ENCODE results near the gene PRKAR1A. TPM values are rescaled to one million over a fixed set of nuclear protein-coding genes. Genes with fewer than 3 reads are reported as not detected.
"Not testable (repeated sequence)": the region's sequence is repeated elsewhere in the genome, so short reads cannot be mapped to it uniquely, and the experiment has no call there.

Gene PRKAR1A
- total and polyA plus RNA-seq, 2 donors: 183 to 326 TPM

- H3K4me3 ChIP-seq (ENCODE audit: low read depth, low read length): no peak overlapping the region
- H3K36me3 ChIP-seq (ENCODE audit: insufficient read depth): no peaks in the 10 kb centered on the region
- H3K4me1 ChIP-seq (ENCODE audit: insufficient read depth): no peaks in the 10 kb centered on the region
- 52% methylated on average over 7 of the region's 7 CpGs for WGBS
- no peak overlapping the region for H3K27ac ChIP-seq (ENCODE audit: low read depth)
- no peak for DNase-seq (ENCODE audit: extremely low spot score)
These were observed 13.5 kb upstream of the PRKAR1A start for GRCh38 chr17:68498479-68499326.

GRCh38 chr17:68499587-68499986 lies 12.6 kb upstream of the PRKAR1A start:
- Histone ChIP-seq H3K4me1 (ENCODE audit: insufficient read depth) (no peaks in the 10 kb centered on the region), H3K36me3 (ENCODE audit: insufficient read depth) (no peaks in the 10 kb centered on the region), H3K27ac (ENCODE audit: low read depth) (no peak overlapping the region), H3K4me3 (ENCODE audit: low read depth, low read length) (no peak overlapping the region)
- no peak for DNase-seq (ENCODE audit: extremely low spot score)
- WGBS: 89% methylated on average over 5 of the region's 5 CpGs

- WGBS: 64% methylated on average over 3 of the region's 3 CpGs
- Histone ChIP-seq H3K4me1 (ENCODE audit: insufficient read depth) (no peaks in the 10 kb centered on the region), H3K4me3 (ENCODE audit: low read depth, low read length) (no peak overlapping the region), H3K27ac (ENCODE audit: low read depth) (no peak overlapping the region), H3K36me3 (ENCODE audit: insufficient read depth) (no peaks in the 10 kb centered on the region)
- DNase-seq (ENCODE audit: extremely low spot score): no peak
These were observed 11.2 kb upstream of the PRKAR1A start for GRCh38 chr17:68501074-68501473.

GRCh38 chr17:68505951-68506350 lies 6.3 kb upstream of the PRKAR1A start:
- no peaks in the 10 kb centered on the region for H3K4me1 ChIP-seq (ENCODE audit: insufficient read depth)
- WGBS: 97% methylated on average over 1 of the region's 1 CpG
- H3K36me3 ChIP-seq (ENCODE audit: insufficient read depth): no peaks in the 10 kb centered on the region
- DNase-seq (ENCODE audit: extremely low spot score): no peak
- H3K27ac ChIP-seq (ENCODE audit: low read depth): no peak overlapping the region
- H3K4me3 ChIP-seq (ENCODE audit: low read depth, low read length): no peak overlapping the region

GRCh38 chr17:68507576-68507975 lies 4.7 kb upstream of the PRKAR1A start:
- Histone ChIP-seq H3K4me1 (ENCODE audit: insufficient read depth) (no peaks in the 10 kb centered on the region), H3K36me3 (ENCODE audit: insufficient read depth) (no peaks in the 10 kb centered on the region), H3K27ac (ENCODE audit: low read depth) (no peak overlapping the region), H3K4me3 (ENCODE audit: low read depth, low read length) (no peak overlapping the region)
- WGBS: 68% methylated on average over 3 of the region's 3 CpGs
- no peak for DNase-seq (ENCODE audit: extremely low spot score)

GRCh38 chr17:68509141-68510057 lies 2.8 kb upstream of the PRKAR1A start:
- no peaks in the 10 kb centered on the region for H3K4me1 ChIP-seq (ENCODE audit: insufficient read depth)
- no peak overlapping the region for H3K27ac ChIP-seq (ENCODE audit: low read depth)
- WGBS: 69% methylated on average over 9 of the region's 9 CpGs

GRCh38 chr17:68511254-68511670 lies 968 bp upstream of the PRKAR1A start:
- Histone ChIP-seq H3K36me3 (ENCODE audit: insufficient read depth) (no peaks in the 10 kb centered on the region), H3K27ac (ENCODE audit: low read depth) (peak overlapping the region; percentile 99), H3K4me1 (ENCODE audit: insufficient read depth) (no peaks in the 10 kb centered on the region), H3K4me3 (ENCODE audit: low read depth, low read length) (peak overlapping the region; percentile 84)
- no peak for DNase-seq (ENCODE audit: extremely low spot score)
- 5% methylated on average over 10 of the region's 10 CpGs for WGBS

More at GRCh38 chr17:68509141-68510057, 2.8 kb upstream of the PRKAR1A start:
- Histone ChIP-seq H3K36me3 (ENCODE audit: insufficient read depth) (no peaks in the 10 kb centered on the region), H3K4me3 (ENCODE audit: low read depth, low read length) (no peak overlapping the region)
- no peak for DNase-seq (ENCODE audit: extremely low spot score)

- no peaks in the 10 kb centered on the region for H3K4me1 ChIP-seq (ENCODE audit: insufficient read depth)
- H3K36me3 ChIP-seq (ENCODE audit: insufficient read depth): no peaks in the 10 kb centered on the region
- WGBS: under 1% methylated on average over 49 of the region's 49 CpGs
- peak overlapping the region; percentile 99 for H3K27ac ChIP-seq (ENCODE audit: low read depth)
- DNase-seq (ENCODE audit: extremely low spot score): peak; percentile 85
- H3K4me3 ChIP-seq (ENCODE audit: low read depth, low read length): peak overlapping the region; percentile 84
These were observed 471 bp upstream of the PRKAR1A start for GRCh38 chr17:68511671-68512246.

GRCh38 chr17:68512960-68513474 lies 787 bp downstream of the PRKAR1A start:
- no peak for DNase-seq (ENCODE audit: extremely low spot score)
- H3K4me3 ChIP-seq (ENCODE audit: low read depth, low read length): peak overlapping the region; percentile 84
- WGBS: under 1% methylated on average over 20 of the region's 20 CpGs
- no peaks in the 10 kb centered on the region for H3K36me3 ChIP-seq (ENCODE audit: insufficient read depth)
- H3K27ac ChIP-seq (ENCODE audit: low read depth): peak overlapping the region; percentile 99
- H3K4me1 ChIP-seq (ENCODE audit: insufficient read depth): no peaks in the 10 kb centered on the region

- DNase-seq (ENCODE audit: extremely low spot score): no peak
- Histone ChIP-seq H3K4me3 (ENCODE audit: low read depth, low read length) (peak overlapping the region; percentile 84), H3K4me1 (ENCODE audit: insufficient read depth) (no peaks in the 10 kb centered on the region), H3K36me3 (ENCODE audit: insufficient read depth) (no peaks in the 10 kb centered on the region), H3K27ac (ENCODE audit: low read depth) (no peak overlapping the region)
- 15% methylated on average over 3 of the region's 3 CpGs for WGBS
These were observed 1.7 kb downstream of the PRKAR1A start for GRCh38 chr17:68513932-68514331.

- H3K4me3 ChIP-seq (ENCODE audit: low read depth, low read length): no peak overlapping the region
- no peaks in the 10 kb centered on the region for H3K36me3 ChIP-seq (ENCODE audit: insufficient read depth)
- WGBS: 44% methylated on average over 15 of the region's 15 CpGs
- no peak for DNase-seq (ENCODE audit: extremely low spot score)
- H3K27ac ChIP-seq (ENCODE audit: low read depth): no peak overlapping the region
- no peaks in the 10 kb centered on the region for H3K4me1 ChIP-seq (ENCODE audit: insufficient read depth)
These were observed 2.8 kb downstream of the PRKAR1A start for GRCh38 chr17:68514831-68515635.

- Histone ChIP-seq H3K27ac (ENCODE audit: low read depth) (no peak overlapping the region), H3K4me1 (ENCODE audit: insufficient read depth) (no peaks in the 10 kb centered on the region), H3K36me3 (ENCODE audit: insufficient read depth) (no peaks in the 10 kb centered on the region), H3K4me3 (ENCODE audit: low read depth, low read length) (no peak overlapping the region)
- DNase-seq (ENCODE audit: extremely low spot score): no peak
- WGBS: 87% methylated on average over 1 of the region's 1 CpG
These were observed 4.5 kb downstream of the PRKAR1A start for GRCh38 chr17:68516732-68517131.

GRCh38 chr17:68517605-68518004 lies 5.4 kb downstream of the PRKAR1A start:
- 94% methylated on average over 3 of the region's 3 CpGs for WGBS
- not testable (repeated sequence) for H3K36me3 ChIP-seq (ENCODE audit: insufficient read depth); H3K4me3 ChIP-seq (ENCODE audit: low read depth, low read length); H3K27ac ChIP-seq (ENCODE audit: low read depth); H3K4me1 ChIP-seq (ENCODE audit: insufficient read depth); DNase-seq (ENCODE audit: extremely low spot score)
